H54 (cell line): Measurements from ENCODE around the gene MAGOH.

Experiments used
- DNase-seq: peaks from one replicate; pipeline ENCODE4 v3.0.0; 2011; ENCODE audit warnings: low spot score, mixed read lengths; ENCODE audit not compliant: insufficient read length
- FAIRE-seq: peaks from 3 replicates; lab custom pipeline; 2011; peaks lifted over from hg19 to GRCh38; lab: Jason Lieb, UNC
- POLR2A ChIP-seq: IDR thresholded peaks from 2 replicates; pipeline ENCODE4 v1.6.1; 2011; ENCODE audit warnings: low read depth, mild to moderate bottlenecking, low read length

Gene MAGOH

DNA sequence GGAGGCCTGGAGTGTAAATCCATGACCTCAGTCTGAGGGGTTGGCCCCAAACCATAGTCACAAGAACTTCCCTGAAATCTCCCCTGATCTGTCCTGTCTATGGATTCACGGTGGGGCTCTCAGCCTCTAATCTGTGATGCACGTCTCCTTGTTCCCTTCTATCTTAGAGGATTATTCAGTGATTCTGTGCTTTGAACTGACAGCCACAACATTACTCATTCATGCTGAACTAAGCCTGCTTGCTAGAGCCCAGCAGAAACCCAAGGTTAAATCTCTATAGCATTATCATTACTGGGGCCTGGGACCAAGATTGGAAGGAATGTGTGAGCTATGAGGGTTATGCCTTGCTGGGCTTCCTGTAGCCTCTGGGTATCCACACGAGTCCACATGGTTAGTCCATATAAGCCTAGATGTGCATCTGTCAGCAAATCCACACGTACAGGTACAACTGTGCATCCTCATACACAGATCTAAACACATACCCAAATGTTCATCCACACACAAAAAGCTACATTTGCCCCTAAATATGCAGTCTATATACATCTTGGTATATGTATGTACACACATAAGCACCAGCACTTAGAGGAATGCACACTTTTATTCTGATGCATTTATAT is 22.4 kb upstream of the MAGOH start:
- no peak for FAIRE-seq
- no peak for TF ChIP-seq POLR2A
- DNase-seq, result no peak

DNA sequence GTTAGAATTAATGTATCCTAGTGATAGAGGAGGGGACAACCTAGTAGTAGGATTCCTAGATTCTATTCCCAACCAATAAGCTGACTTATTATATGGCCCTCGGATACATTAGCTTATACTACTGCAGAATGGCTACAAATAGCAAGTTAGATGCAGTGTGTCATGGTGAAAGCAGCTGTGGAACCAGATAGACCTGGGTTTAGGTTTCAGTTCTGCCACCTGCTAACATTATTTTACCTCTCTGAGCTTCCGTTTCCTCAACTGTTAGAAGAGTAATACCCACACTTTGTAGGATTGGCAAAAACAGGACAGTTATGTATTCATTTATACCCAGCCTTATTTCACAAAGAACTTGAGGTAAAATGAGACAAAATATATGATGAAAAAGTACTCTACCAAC is 21.6 kb upstream of the MAGOH start:
- FAIRE-seq (no peak), DNase-seq (no peak)
- no peak for TF ChIP-seq POLR2A

DNA sequence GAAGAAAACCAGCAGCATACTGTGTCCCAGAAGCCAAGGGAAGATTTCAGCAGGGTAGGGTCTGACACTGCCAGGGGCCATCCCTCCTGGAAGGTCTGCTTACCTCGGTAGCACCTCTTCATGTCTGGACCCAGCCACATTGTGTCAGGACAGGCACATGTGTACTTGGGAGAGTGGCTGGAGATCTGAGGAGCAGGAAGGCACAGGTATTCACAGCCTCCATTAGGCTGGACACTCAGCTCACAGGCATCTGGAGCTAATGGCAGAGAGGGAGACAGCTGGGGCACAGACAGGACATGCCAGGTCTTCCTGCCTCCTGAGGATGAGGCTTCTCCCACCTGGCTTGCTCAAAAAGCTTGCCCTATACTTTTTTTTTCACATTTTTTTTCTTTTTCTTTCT is 19.9 kb upstream of the MAGOH start:
- no peak for FAIRE-seq
- TF ChIP-seq POLR2A, result no peak
- no peak for DNase-seq

DNA sequence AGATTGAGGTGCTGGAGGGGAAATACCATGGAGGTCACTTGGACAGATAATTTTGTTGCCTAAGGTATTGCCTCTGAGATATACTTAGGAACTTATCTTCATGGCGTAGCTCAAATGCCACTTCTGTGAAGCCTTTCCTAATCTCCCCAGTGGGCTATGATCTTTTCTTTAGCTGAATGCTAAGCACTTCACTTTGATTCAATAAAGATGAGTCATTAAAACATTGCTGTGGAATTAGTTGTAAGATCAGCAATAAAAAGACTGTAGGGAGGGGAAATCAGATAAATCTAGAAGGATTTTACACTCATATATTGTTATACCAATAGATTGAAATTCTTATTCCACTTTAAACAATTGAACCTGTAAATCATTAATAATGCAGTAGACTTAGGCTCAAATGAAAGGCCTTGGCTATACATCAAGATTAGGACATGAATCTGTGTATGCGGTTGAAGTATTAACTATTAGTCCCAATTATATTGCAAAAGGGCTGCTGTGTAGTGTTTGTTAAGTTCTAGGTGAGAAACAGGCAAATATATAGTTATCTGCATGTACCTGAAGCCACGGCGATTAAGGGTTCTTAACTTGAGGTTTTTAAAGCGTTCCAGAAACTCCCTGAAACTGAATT is 19.2 kb upstream of the MAGOH start:
- DNase-seq (no peak), FAIRE-seq (no peak)
- TF ChIP-seq POLR2A, result no peak

DNA sequence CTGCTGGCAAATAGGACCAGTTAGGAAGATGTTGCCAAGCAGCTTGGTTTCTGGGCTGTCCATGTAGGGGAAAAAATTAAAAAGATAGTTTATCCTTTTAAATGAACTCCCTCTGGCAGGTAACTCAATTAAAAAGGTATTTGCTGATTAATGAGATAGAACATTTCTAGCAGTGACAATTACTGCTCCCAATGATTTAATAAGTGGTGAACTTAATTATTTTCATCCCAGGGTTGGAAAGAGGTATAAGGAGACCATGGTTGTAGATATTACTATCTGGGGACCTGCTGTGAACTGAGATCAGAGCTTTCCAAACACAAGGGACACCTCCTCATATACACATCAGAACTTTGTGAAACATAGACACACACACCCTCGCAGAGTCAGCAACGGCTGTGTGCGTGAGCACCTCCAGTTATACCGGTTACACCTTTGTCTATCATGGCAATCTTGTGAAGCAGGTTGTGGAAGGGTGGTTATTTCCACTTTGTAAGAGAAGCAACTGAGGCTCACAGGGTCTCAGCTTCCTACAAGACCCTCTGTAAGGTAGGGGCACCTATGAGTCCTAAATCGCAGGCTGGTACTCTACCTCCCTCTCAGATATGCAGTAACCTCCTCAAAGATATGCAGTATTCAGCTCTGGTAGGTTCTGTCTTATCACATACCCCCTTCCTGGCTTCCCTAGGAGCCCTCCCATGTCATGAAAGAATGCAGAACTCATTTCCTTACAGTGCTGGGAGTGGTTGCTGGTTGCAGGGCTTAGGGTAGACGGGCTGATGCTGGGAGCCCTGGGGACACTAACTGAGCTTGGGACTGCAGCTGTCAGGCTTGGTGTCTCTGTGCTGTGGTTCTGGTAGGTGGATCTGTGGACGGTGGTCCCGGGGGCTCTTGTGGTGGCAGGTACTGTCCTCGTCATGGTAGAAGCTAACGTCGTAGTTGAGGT is 18.5 kb upstream of the MAGOH start:
- TF ChIP-seq POLR2A, result no peak
- FAIRE-seq (no peak), DNase-seq (no peak)

DNA sequence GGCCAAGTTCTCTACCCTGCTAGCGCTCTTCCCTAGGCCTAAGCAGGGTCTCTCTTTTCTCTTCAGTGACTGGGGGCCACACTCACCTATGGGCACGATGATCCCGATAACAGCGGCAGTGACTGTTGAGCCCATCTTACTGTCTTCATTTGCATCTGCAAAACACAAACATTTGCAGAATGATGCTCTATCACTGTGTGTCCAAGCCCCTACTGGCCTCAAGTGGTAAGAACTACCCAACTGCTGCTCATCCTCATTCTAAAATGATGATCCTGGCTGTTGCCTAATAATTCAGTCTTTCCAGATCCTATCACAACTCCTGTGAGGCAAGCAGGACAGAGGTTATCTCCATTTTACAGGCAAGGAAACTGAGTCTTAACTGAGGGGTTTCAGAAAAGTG is 16.7 kb upstream of the MAGOH start:
- no peak for TF ChIP-seq POLR2A
- no peak for FAIRE-seq
- DNase-seq, result no peak

DNA sequence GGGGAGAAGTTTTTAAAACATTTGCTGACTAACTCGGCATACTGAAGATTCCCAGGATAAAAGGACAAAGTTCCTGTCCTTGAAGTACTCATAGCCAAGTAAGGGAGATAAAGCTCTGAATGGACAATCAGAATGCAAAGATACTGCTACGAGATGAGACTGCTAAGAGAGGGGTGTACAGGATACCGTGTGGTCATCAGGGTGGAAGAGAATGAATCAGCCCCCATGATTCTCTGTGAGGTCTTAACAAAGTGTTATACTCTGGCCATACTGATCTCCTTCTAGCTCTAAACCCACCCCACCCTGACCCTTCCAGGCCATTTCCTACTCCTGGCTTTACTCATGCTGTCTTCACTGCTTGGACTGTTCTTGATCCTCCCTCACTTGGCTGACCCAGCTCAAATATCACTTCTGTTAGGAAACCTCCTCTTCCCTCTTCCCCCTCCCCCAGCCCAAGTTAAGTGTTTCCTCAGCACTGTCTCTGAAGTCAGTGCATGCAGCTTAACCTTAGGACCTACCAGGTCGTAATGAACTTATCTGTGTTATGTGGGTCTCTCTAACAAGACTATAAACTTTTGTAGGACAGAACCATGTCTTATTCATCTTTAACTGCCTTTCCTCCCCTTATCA is 15.8 kb upstream of the MAGOH start:
- FAIRE-seq (no peak), DNase-seq (no peak)

DNA sequence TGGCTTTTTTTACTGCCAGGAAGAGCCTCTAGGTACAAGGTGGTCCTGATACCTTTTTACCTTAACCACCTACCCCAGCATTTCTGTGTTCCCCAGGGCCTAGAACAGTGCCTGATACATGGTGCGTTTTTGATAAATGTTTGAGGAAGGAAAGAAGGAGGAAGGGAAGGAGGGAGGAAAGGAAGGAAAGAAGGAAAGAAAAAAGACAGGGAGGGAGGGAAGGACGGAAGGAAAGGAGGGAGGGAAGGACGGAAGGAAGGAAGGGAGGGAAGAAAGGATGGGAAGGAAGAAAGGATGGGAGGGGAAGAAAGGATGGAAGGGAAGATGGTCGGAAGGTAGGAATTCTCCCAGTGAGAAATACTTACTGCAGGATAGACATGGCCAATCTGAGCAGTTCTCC is 12.0 kb upstream of the MAGOH start:
- TF ChIP-seq POLR2A, result no peak
- FAIRE-seq, result no peak
- DNase-seq, result no peak

More for the DNA sequence above, 15.8 kb upstream of the MAGOH start:
- no peak for TF ChIP-seq POLR2A

DNA sequence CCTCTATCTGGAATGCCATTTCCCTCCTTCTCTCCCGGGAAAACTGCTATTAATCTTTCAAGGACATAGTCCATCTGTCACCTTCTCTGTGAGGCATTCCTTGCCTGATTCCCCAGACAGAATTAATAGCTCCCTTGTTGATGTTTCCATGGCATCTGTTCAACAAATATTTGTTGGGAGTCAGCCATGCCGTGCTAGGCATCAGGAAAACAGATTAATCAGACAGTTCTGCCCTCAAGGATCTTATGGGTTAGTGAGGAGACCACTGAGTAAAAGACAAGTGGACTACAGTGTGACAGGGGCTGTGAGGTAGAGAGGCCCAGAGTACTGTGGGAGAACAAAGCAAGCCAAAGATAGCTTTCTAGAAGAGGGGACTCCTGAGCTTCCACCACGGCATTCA is 11.4 kb upstream of the MAGOH start:
- no peak for DNase-seq
- no peak for TF ChIP-seq POLR2A

DNA sequence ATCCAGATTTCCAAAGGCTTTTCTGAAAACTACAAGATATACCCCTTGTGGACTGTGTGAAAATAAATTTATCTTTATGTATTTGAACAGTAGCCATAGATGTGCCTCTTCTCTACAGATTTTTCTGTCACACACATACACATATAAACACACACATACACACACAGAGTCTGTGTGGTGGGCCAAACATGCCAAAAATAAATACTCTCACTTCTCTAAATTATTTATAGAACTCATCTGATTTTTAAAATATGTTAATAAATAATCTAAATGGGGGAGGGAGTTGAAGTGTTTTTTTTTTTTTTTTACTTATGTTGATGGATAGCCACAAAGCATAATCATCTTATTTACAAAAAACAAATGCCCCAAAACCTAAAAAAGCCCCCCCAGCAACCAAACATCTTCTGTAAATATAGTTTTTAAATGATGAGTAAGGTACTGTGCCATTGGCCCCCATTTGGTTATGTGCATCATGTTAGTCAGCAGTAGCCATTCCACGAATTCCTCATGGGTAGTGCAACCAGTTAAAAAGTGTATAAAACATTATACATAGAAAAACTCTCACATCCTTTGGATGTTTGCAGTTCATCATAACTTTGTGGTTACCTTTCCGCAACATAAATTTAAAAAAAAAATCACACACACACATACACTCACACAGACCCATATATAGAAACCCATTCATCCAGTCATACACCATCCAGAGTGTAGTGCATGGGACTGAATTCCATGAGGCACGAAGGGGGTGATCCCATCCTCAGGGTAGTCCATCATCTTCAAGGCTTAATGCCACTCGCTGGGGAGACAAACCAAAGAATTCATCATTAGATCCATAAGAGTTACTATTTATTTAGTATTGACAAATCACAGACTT is 8.2 kb upstream of the MAGOH start:
- FAIRE-seq, result no peak
- no peak for DNase-seq
- no peak for TF ChIP-seq POLR2A

More for the DNA sequence above, 11.4 kb upstream of the MAGOH start:
- FAIRE-seq, result no peak

DNA sequence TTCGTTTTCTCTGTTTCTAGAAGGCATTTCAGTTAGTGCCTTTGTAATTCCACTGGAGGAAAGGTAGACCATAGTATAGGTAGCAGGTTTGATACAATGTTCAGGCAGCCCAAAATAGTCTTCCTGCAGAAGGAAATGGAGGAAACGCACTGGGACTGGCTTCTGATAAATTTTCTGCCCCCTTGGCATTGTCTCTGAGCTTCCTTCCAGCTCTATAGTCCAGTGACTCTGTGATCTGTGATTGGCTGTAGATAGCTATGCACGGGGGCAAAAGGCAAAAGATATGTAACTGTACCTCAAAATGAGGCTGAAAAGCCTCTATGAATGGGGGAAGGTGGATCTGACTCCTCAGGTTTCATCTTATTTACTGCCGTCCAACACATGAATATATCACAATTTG is 5.8 kb upstream of the MAGOH start:
- no peak for TF ChIP-seq POLR2A
- no peak for FAIRE-seq
- DNase-seq, result no peak

DNA sequence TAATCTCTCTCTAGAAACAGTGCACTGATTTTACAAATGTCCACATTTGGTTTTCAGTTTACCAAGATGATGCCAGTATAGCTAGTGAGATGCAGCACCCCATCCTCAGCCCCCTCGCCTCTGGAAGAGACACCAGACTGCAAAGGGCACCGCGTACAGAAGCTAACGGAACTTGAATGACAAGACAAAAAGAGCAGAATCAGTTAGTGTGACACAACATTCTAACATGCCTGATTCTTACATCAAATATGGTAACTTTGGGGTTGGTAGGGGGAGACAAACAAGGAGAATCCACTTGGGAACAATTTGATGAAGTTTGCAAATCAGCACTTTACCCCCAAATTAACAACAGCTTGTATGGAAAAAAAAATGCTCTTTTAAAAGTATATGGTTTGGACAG is 4.1 kb upstream of the MAGOH start:
- no peak for FAIRE-seq
- no peak for TF ChIP-seq POLR2A
- no peak for DNase-seq

DNA sequence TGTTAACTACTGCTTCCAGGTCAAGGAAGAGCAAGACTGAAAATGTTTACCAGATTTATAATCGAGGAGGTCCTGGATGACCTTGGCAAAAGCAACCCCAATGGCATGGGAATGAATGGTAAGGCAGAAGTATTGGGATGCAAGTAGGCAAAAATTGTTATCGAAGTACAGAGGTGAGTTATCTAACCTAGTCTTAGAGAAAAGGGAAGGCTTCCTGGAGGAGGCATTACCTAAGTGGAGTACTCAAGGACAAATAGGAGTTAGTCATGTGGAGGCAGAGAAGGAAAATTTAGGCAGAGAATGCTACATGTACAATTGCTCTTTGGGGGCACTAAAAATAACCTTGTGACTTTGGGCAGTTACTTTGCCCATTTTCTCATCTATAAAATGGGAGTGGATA is 3.5 kb upstream of the MAGOH start:
- FAIRE-seq (no peak), DNase-seq (no peak)
- no peak for TF ChIP-seq POLR2A
